SK-N-SH (cell line): ENCODE data around the gene SHISA4. TPM values are rescaled to one million over a fixed set of nuclear protein-coding genes. Genes with fewer than 3 reads are reported as not detected.
"Not testable (repeated sequence)": the region's sequence is repeated elsewhere in the genome, so short reads cannot be mapped to it uniquely, and the experiment has no call there.

Source experiments
- CTCF ChIA-PET: fragments of 300-600, 350-600 bp; formaldehyde crosslinking; extraction: SDS; loops from one replicate; lab custom pipeline; 2021; lab: Yijun Ruan, JAX
- POLR2A ChIA-PET: fragments of 350-600 bp; sonication (Branson Sonifier 250); formaldehyde crosslinking; extraction: SDS; loops from one replicate; lab custom pipeline; 2020; ENCODE audit warnings: antibody characterized with exemption, inconsistent platforms; lab: Yijun Ruan, JAX
- DNase-seq: peaks from one replicate; pipeline ENCODE4 v3.0.0; 2012
- H2AFZ ChIP-seq: fragments of 200-600 bp; sonication (generic); 2 replicates; pipeline ENCODE4 v1.8.1; 2016; ENCODE audit warnings: antibody characterized with exemption, mild to moderate bottlenecking, low read depth
- H3F3A ChIP-seq: fragments of 200-600 bp; sonication (generic); replicated peaks from 2 replicates; pipeline ENCODE3; 2016; ENCODE audit warnings: antibody characterized with exemption, mild to moderate bottlenecking; ENCODE audit not compliant: insufficient read depth
- H3K27ac ChIP-seq, 2 experiments: fragments of 200-500 bp in 1 of 2; fragments of 200-600 bp in 1 of 2; sonication (Bioruptor generic) in 1 of 2; sonication (generic), shearing (Covaris generic) in 1 of 2; 2 replicates each; pipeline versions ENCODE4 v1.5.1 to v1.6.1; 2014 to 2016; ENCODE audit warnings: low read depth in 2 of 2, inconsistent platforms in 1 of 2, low read length in 1 of 2, mild to moderate bottlenecking in 1 of 2, mixed read lengths in 1 of 2
- H3K27me3 ChIP-seq: fragments of 200-600 bp; sonication (generic), shearing (Covaris generic); 2 replicates; pipeline ENCODE4 v1.6.1; 2016; ENCODE audit warnings: mixed run types; ENCODE audit not compliant: insufficient read depth
- H3K36me3 ChIP-seq, 2 experiments: fragments of 200-500 bp in 1 of 2; fragments of 200-600 bp in 1 of 2; sonication (Bioruptor generic) in 1 of 2; sonication (generic) in 1 of 2; replicated peaks in 1 of 2; 2 replicates each; pipeline versions ENCODE3 to v1.5.1; 2014 to 2016; ENCODE audit warnings: low read length in 1 of 2, mild to moderate bottlenecking in 1 of 2; ENCODE audit not compliant: insufficient read depth in 2 of 2, control insufficient read depth in 1 of 2
- H3K4me1 ChIP-seq, 2 experiments: fragments of 200-500 bp in 1 of 2; fragments of 200-600 bp in 1 of 2; sonication (Bioruptor generic) in 1 of 2; sonication (generic), shearing (Covaris generic) in 1 of 2; 2 replicates each; pipeline versions ENCODE4 v1.5.1 to v1.6.1; 2014 to 2016; ENCODE audit warnings: low read depth in 1 of 2, low read length in 1 of 2, mixed run types in 1 of 2; ENCODE audit not compliant: insufficient read depth in 2 of 2, control insufficient read depth in 1 of 2
- H3K4me2 ChIP-seq: fragments of 200-600 bp; sonication (generic), shearing (Covaris generic); 2 replicates; pipeline ENCODE4 v1.6.1; 2017; ENCODE audit warnings: mixed run types
- H3K4me3 ChIP-seq, 2 experiments: fragments of 200-500 bp in 1 of 2; fragments of 200-600 bp in 1 of 2; sonication (Bioruptor generic) in 1 of 2; sonication (generic), shearing (Covaris generic) in 1 of 2; 2 replicates each; pipeline versions ENCODE4 v1.5.1 to v1.8.1; 2014 to 2016; ENCODE audit warnings: low read depth in 2 of 2, inconsistent platforms in 1 of 2, low read length in 1 of 2, mild to moderate bottlenecking in 1 of 2, mixed read lengths in 1 of 2, moderate library complexity in 1 of 2
- H3K79me2 ChIP-seq: fragments of 200-600 bp; sonication (generic); 2 replicates; pipeline ENCODE4 v1.8.1; 2017; ENCODE audit warnings: mild to moderate bottlenecking; ENCODE audit not compliant: insufficient read depth
- H3K9ac ChIP-seq: fragments of 200-600 bp; sonication (generic); 2 replicates; pipeline ENCODE4 v1.6.1; 2017; ENCODE audit warnings: mixed run types
- H3K9me2 ChIP-seq: fragments of 200-600 bp; sonication (generic); 2 replicates; pipeline ENCODE4 v1.6.1; 2017; ENCODE audit warnings: mixed run types
- H3K9me3 ChIP-seq: fragments of 200-600 bp; sonication (generic); 2 replicates; pipeline ENCODE4 v1.6.1; 2017; ENCODE audit warnings: mixed run types, mild to moderate bottlenecking, moderate library complexity
- H4K20me1 ChIP-seq: fragments of 200-600 bp; sonication (generic); 2 replicates; pipeline ENCODE4 v1.6.1; 2017; ENCODE audit warnings: mild to moderate bottlenecking, mixed run types; ENCODE audit not compliant: insufficient read depth
- ELF1 ChIP-seq: IDR thresholded peaks from 2 replicates; pipeline ENCODE4 v1.4.0; 2012
- EP300 ChIP-seq, 2 experiments: IDR thresholded peaks; 2 replicates each; pipeline versions ENCODE4 v1.4.0 to v1.6.1; 2012; ENCODE audit warnings: borderline replicate concordance in 1 of 2, low read depth in 1 of 2, low read length in 1 of 2
- EZH2phosphoT487 ChIP-seq: fragments of 200-600 bp; sonication (generic); IDR thresholded peaks from 2 replicates; pipeline ENCODE4 v1.6.1; 2017; ENCODE audit warnings: low read depth, mixed run types, mild to moderate bottlenecking, antibody characterized with exemption, moderate library complexity, borderline replicate concordance
- FOXJ3 ChIP-seq: sonication (generic); formaldehyde crosslinking; IDR thresholded peaks from 2 replicates; pipeline ENCODE4 v1.5.1; 2020; ENCODE audit warnings: mild to moderate bottlenecking, missing genetic modification reagents
- GABPA ChIP-seq: IDR thresholded peaks from 2 replicates; pipeline ENCODE4 v1.4.0; 2012; ENCODE audit warnings: low read depth, mild to moderate bottlenecking
- JUND ChIP-seq: IDR thresholded peaks from 2 replicates; pipeline ENCODE4 v1.4.0; 2012
- MAX ChIP-seq: IDR thresholded peaks from 2 replicates; pipeline ENCODE4 v1.4.0; 2012; ENCODE audit warnings: low read depth
- MXI1 ChIP-seq: IDR thresholded peaks from 2 replicates; pipeline ENCODE4 v1.6.1; 2012; ENCODE audit warnings: mild to moderate bottlenecking, low read depth, low read length, improper control_type of control experiment
- NRF1 ChIP-seq: IDR thresholded peaks from 2 replicates; pipeline ENCODE4 v1.6.1; 2012; ENCODE audit warnings: low read depth, mild to moderate bottlenecking, low read length
- PBX3 ChIP-seq: IDR thresholded peaks from 2 replicates; pipeline ENCODE4; 2012
- POLR2AphosphoS5 ChIP-seq: IDR thresholded peaks from 2 replicates; pipeline ENCODE4 v1.6.1; 2012; ENCODE audit warnings: low read depth, low read length
- RAD21 ChIP-seq: IDR thresholded peaks from 2 replicates; pipeline ENCODE4 v1.6.1; 2012; ENCODE audit warnings: mild to moderate bottlenecking, low read length
- RFX5 ChIP-seq: IDR thresholded peaks from 2 replicates; pipeline ENCODE4 v1.6.1; 2012; ENCODE audit warnings: mild to moderate bottlenecking, improper control_type of control experiment, low read length
- TAF1 ChIP-seq: IDR thresholded peaks from 2 replicates; pipeline ENCODE4 v1.6.1; 2012; ENCODE audit warnings: low read depth, mild to moderate bottlenecking, low read length, moderate library complexity, borderline replicate concordance
- USF1 ChIP-seq: IDR thresholded peaks from 2 replicates; pipeline ENCODE4 v1.4.0; 2012; ENCODE audit warnings: low read depth, borderline replicate concordance
- YY1 ChIP-seq: IDR thresholded peaks from 2 replicates; pipeline ENCODE4 v1.4.0; 2012; ENCODE audit warnings: low read depth, mild to moderate bottlenecking
- WGBS: methylation state at CpG from one replicate; pipeline ENCODE4 v1.1.6; 2017; ENCODE audit warnings: low lambda C conversion rate; 5-methylcytosine and 5-hydroxymethylcytosine counted together
- polyA plus RNA-seq, 3 experiments: library from polyadenylated mRNA; depleted of rRNA; stranded (reverse); fragments of >200 nt; gene quantifications; 2 replicates each; pipeline ENCODE4 v1.2.3, GENCODE V29; 2012

The SHISA4 gene
- polyA plus RNA-seq, 1 of the 3 experiments (the other 2 are of a cell fraction) = 42.1 TPM

- no peak for TF ChIP-seq RAD21
- peak; percentile 90 for TF ChIP-seq POLR2AphosphoS5
- no peak for TF ChIP-seq JUND
- 0 out of 2 replicates have a peak, but pooled peaks have one; percentile 29 for TF ChIP-seq ELF1
- TF ChIP-seq EP300 (IDR thresholded peaks at IDR 0.05; ENCODE audit: borderline replicate concordance in 1 of 2, low read depth in 1 of 2, low read length in 1 of 2) = no peak
- TF ChIP-seq GABPA = no peak
- no peak; the same call in 1 of the 2 replicates for TF ChIP-seq RFX5
- TF ChIP-seq EZH2phosphoT487 = no peak
- no peak for TF ChIP-seq PBX3
- peak; percentile 61 for TF ChIP-seq MXI1
- no peak; the same call in 1 of the 2 replicates for TF ChIP-seq NRF1
- TF ChIP-seq YY1 = no peak
- no peak for TF ChIP-seq TAF1
Measured at GRCh38 chr1:201888282-201889089, at the start of gene SHISA4 (continued).

- H3K27me3 ChIP-seq, H3K9ac ChIP-seq, H3K4me3 ChIP-seq, H3K4me1 ChIP-seq, H3K4me2 ChIP-seq, H3K9me2 ChIP-seq, POLR2A ChIA-PET, H3K27ac ChIP-seq, H3K9me3 ChIP-seq, H2AFZ ChIP-seq, DNase-seq: not testable (repeated sequence)
- WGBS = 98% methylated on average over 10 of the region's 10 CpGs
- peaks cover 27% of the 10 kb centered on the region for H3F3A ChIP-seq
- peaks cover 100% of the 10 kb centered on the region for H3K79me2 ChIP-seq
- peaks cover 12 to 24% of the 10 kb centered on the region in 2 experiments for H3K36me3 ChIP-seq
- peaks cover 41% of the 10 kb centered on the region for H4K20me1 ChIP-seq
- CTCF ChIA-PET = interaction anchor here (0.7 to 1.3 kb wide), 4 partner anchors 10 to 57 kb away, joined by 3 to 5 read pairs (median 3); partner anchors contain the start of gene IPO9
Measured at GRCh38 chr1:201839089-201839488, 49.6 kb upstream of the SHISA4 start.

DNA sequence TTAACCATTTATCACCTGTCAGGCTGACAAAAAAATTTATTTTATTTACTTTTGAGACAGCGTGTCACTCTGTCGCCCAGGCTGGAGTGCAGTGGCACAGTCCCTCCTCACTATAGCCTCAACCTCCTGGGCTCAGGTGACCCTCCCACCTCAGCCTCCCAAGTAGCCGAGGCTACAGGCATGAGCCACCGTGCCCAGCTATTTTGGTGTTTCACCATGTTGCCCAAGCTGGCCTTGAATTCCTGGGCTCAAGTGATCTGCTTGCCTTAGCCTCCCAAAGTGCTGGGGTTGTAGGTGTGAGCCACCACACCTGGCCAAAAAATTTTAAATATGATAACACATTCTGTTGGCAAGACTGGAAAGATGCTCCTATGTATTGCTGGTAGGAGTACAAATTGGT lies 48.6 kb upstream of the SHISA4 start:
- ChIA-PET POLR2A (no interaction called here), CTCF (interaction anchor here (0.9 kb wide), 1 partner anchor 133 kb away, joined by 3 read pairs; no protein-coding TSS in a partner anchor)
- no peaks in the 10 kb centered on the region for H3K9me2 ChIP-seq
- 94% methylated on average over 4 of the region's 4 CpGs for WGBS
- peaks cover 14 to 18% of the 10 kb centered on the region in 2 experiments for H3K36me3 ChIP-seq
- DNase-seq = no peak
- H3K4me2 ChIP-seq = no peak overlapping the region
- H3K4me1 ChIP-seq = peaks cover 0 to 9% of the 10 kb centered on the region in 2 experiments; a peak in 2 of 4 replicates
- H3K9me3 ChIP-seq = no peaks in the 10 kb centered on the region
- H3K79me2 ChIP-seq = peaks cover 100% of the 10 kb centered on the region
- no peak overlapping the region for H3K4me3 ChIP-seq
- no peak overlapping the region for H3K9ac ChIP-seq
- H3K27ac ChIP-seq = no peak overlapping the region
- no peaks in the 10 kb centered on the region for H3K27me3 ChIP-seq
- peaks cover 36% of the 10 kb centered on the region for H3F3A ChIP-seq
- H2AFZ ChIP-seq = no peak overlapping the region
- no peak for TF ChIP-seq EP300 (IDR thresholded peaks at IDR 0.05; ENCODE audit: borderline replicate concordance in 1 of 2, low read depth in 1 of 2, low read length in 1 of 2)
- TF ChIP-seq FOXJ3 (CRISPR knock-in tag) = no peak
- no peak for TF ChIP-seq NRF1
- TF ChIP-seq GABPA = no peak
- no peak for TF ChIP-seq EZH2phosphoT487
- TF ChIP-seq TAF1 = no peak
- TF ChIP-seq ELF1 = no peak
- no peak for TF ChIP-seq USF1
- TF ChIP-seq MAX = no peak
- H4K20me1 ChIP-seq = peaks cover 32% of the 10 kb centered on the region
